ENCODE results near the gene IP6K2.

- TF ChIP-seq, protein P1, sequence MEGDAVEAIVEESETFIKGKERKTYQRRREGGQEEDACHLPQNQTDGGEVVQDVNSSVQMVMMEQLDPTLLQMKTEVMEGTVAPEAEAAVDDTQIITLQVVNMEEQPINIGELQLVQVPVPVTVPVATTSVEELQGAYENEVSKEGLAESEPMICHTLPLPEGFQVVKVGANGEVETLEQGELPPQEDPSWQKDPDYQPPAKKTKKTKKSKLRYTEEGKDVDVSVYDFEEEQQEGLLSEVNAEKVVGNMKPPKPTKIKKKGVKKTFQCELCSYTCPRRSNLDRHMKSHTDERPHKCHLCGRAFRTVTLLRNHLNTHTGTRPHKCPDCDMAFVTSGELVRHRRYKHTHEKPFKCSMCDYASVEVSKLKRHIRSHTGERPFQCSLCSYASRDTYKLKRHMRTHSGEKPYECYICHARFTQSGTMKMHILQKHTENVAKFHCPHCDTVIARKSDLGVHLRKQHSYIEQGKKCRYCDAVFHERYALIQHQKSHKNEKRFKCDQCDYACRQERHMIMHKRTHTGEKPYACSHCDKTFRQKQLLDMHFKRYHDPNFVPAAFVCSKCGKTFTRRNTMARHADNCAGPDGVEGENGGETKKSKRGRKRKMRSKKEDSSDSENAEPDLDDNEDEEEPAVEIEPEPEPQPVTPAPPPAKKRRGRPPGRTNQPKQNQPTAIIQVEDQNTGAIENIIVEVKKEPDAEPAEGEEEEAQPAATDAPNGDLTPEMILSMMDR (IDR thresholded peaks at IDR 0.05), result no peak
- no peak for TF ChIP-seq POLR2A (IDR thresholded peaks at IDR 0.05)
Observed at GRCh38 chr3:48684480-48685143, 32.4 kb downstream of the IP6K2 start.
